Epidermal melanocyte (primary cell): ENCODE measurements around the gene SMARCAL1.

Source experiments
- DNase-seq: peaks from one replicate; pipeline ENCODE4 v3.0.0; 2011; ENCODE audit warnings: low spot score; ENCODE audit not compliant: insufficient read length

SMARCAL1 gene

DNA sequence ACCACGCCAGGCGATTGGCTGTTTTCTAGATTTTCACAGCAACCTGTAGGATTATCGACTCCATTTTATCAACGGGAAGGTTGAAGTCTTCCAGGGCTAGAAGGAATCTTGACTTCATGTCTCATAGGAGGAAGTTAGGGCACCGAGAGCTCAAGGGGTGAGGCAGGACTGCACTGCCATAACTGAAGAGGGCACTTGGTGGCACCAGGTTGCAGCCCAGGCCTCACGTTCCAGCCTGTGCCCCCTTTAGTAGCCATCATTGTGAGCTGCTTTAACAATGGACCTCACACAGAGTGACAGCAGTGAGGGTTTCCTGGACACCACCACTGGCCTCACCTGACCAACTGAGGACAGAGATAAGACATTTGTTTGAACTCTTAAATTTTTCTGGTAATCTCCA lies 63.5 kb downstream of the SMARCAL1 start:
- DNase-seq = no peak

DNA sequence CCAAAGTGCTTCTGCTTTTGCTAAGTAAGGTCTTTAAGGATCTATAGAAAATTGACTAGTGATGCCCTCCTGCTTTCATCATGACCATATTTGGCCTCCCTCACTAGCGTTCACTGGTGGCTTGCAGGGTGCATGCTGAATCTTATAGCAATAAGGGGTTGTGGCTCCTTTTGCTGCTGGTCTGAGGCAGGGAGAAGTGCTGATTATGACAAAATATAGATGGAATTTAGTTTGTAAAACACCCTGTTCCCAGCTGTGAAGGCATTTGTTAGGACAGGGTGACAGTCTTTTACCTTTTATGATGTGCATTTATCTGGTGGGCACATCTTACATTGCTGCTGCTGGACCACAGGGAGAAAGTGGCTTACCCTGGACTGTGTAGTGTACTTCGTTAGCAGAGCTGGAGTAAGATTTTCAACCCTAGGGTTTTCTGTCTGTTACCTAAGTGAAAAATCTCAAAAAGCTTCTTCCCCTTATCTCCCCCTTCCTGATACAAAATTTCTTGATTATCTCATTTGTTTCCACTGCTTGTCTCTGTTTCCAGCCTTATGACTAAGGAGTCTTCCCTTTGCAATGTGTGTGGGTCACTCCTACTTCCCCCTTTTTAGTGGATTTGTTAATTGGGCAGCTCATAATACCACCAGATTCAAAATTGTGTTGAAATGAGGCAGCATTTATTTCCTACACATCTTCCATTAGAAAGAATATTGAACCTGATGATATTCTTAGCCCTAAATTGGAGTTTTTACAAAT lies 65.2 kb downstream of the SMARCAL1 start:
- DNase-seq = no peak

DNA sequence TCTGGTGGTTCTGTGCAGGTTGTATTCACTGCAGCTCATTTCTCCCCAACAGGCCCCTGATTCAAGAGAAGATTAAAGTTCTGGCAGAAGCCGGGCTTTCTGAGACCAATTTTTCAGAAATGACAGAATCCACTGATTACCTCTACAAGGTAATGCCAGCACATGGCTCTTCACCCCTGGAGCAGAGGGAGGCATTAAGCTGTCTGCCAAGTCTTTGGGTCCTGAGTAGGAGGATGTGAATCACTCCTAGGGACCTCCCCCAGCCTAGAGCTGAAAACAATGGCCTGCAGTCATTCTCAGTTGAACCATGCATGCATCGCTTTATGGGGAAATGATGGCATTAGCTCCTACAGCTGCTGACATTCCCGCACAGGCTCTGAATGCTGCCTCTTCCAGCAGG lies 65.9 kb downstream of the SMARCAL1 start:
- no peak for DNase-seq

DNA sequence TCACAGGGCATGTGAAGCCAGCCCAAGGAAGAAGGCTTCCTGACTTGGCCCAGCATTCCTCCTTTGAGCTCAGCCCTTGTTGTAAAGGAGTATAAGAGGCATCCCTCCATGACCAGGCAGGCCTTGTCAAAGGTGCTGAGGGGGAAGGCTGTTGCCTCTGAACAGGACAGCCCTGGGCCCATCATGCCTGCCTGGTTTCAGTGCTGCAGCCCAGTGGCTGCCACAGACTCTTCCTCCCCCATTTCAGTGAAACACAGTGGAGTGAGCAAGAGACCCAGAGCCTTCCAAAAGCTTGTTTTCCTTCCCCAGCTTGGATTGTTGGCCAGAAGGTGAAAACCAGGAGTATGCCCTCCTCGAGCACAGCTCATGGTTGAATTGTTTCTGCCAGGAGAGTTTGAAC lies 66.5 kb downstream of the SMARCAL1 start:
- DNase-seq = no peak

DNA sequence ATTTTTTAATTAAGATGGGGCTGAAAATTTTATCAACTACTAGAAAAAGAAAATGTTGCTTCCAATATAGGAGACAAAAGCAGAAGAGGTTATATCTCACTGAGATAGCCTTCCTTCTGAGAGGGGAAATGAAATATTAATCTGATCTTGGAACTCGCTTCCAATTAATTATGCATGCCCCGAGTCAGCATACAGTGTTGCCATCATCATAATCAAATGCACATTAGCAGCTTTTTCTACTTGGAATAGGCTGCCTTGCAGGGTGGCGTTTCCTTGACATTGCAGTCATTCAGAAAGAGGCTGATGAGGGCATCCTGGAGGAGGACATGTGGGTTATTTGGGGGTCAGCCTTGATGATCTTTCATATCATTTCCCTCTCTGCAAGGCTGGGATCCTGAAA lies 67.9 kb downstream of the SMARCAL1 start:
- DNase-seq = no peak

DNA sequence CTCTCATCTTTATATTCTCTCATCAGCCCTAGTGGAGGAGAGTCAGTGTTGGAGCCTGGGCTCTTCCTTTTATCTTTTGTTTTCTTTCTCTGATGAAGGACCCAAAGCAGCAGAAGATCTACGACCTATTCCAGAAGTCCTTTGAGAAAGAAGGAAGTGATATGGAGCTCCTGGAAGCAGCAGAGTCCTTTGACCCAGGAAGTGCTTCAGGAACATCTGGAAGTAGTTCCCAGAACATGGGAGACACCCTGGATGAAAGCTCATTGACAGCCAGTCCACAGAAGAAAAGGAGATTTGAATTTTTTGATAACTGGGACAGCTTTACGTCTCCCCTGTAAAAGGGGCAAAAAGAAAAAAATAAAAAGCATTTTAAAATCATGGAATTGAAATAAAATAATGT lies 70.4 kb downstream of the SMARCAL1 start:
- DNase-seq = no peak

DNA sequence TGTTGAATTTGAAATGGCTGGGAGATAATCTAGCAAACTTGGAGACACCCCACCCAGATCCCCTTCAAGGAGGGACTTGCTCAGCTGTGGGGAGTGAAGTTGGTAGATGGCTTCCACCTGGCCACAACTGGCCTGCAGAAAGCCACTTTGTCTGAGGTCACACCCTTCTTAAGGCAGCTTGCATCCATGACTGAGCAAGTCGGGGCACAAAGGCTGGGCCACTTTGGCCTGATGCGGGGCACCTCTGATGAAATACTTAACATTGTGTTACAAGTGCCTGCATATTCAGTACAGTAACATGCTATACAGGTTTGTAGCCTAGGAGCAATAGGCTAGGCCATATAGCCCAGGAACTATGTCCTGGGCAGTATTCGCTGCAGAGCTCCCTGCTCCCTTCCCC lies 73.0 kb downstream of the SMARCAL1 start:
- no peak for DNase-seq

DNA sequence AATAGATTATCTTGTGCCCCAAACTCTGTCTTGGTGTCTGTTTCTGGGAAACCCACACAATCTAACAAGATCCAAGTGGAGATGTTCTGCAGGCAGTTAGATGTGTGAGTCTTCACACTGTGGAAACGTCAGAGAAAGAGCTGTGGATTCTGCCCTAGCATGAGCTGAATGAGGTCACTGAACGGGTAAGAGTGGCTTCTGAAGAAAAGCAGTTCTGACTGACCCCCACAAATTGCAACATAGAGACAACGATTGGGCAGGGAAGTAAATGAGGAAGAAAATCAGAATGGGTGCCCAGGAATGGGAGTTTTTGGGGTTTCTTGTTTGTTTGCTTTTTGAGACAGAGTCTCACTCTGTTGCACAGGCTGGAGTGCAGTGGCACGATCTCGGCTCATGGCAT lies 73.5 kb downstream of the SMARCAL1 start:
- no peak for DNase-seq

DNA sequence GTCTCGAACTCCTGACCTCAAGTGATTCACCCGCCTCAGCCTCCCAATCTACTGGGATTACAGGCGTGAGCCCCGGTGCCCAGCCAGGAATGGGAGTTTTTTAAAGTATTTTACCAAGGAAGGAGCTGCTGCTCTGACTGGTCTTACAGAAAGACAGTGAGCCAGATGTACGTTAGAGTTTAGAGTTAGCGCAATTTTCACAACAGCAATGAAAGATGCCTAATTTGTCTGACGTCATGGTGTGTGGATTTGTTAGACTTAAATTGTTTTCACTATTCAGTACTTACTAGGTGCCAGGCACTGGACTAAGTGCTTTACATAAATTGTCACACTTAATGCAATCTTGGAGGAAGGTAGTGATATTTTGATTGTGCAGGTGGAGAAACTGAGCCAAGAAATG lies 74.0 kb downstream of the SMARCAL1 start:
- no peak for DNase-seq

DNA sequence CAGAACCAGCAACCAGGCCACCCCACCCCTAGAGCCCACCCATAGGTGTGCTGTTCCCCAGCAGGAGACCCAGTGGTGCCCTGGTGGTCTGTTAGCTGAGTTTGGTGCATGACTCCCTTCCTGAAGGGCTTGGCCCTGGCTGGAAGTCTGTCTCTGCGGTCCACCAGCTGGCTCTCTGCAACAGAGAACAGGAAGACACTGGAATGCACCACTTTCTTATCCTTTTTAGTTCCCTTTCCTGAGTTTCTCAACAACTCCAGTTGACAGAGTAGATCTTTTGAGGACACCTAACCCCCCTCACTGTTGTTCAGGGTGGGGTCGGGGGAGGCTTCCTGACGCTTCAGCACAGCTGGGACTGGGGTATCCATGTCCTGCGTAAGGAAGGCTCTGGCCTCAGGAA lies 74.4 kb downstream of the SMARCAL1 start:
- no peak for DNase-seq

DNA sequence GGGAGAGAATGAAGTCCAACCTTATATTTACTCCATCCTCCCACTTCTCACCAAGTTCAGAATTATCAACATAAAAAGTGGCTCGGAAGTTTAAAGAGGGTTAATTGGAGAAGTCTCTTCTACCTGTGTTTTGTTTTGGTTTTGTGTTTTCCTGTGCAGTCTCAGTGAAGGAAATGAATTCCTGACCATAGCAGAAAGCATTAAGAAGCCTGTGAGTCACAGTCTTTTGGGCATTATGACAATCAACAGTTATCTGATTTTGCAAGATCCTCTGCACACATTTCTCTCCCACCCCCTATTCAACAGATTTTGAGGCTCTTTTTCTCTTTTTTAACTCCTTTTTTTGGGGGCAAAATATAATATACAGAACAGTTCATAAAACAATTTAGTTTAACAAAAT lies 77.8 kb downstream of the SMARCAL1 start:
- no peak for DNase-seq

DNA sequence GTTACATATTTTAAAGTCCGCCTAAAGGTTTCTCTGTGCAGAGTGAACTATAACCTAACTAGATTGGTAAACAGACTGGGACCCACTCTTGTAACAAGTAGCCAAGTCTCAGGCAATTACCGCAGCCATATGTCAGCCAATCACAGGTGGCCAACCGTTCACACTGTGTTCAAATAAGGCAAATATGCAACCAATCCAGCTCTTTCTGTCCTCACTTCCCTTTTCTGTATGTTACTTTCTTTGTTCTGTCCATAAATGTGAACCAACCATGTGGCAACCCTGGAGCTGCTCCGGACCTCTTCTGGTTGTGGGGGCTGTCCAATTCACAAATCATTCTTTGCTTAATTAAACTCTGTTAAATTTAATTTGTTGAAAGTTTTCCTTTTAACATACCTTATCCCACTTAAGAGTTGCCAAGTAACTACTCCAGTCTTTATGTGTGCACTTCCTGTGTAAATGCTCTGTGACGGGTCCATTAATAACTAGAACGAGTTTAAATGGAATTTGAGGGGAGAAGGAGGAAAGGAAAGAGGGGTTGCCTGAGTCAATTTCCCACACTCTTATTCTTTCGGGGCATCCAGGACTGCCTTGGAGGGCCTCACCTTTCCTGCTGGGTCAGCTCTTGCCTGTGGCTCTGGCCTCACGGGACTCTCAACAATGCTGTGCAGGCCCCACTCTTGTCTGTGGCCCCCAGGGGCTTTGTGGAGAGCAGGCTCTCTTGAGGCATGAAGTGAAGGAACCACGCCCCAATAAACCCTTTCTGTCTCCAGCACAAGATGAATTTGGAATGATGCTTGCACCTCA lies 79.7 kb downstream of the SMARCAL1 start:
- no peak for DNase-seq

DNA sequence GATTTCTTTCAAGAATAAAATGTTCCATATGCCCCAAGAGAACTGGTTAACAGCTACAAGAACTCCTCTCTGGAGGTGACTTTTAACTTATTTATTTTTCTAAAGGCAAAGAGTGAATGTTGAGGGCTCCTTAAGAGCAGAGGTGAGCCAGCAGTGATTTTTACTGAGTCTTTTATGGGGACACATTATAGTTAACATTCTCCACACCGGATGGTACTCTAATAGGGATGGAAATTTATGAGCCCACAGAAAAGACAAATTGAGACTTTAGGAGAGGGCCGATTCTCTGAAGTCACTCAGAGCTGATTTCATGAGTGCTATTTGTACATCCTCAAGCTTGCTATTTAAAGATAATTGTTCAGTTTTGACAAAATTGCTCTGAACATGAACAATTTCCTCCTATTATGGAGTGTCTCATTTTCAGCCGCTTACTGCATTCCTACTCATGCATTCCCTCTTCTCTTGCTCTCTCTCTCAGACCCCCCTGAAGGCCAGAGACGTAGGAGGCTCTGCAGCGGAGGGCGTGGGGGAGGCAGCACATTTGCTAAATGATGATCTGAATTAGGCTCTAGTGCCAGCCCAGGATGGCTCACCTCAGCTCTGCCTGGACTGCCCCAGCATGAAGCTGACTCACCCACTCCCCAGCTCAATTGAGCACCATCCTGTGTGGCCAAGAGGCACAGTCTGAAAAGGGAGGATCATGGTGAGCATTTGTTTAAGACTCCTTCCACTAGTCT lies 80.5 kb downstream of the SMARCAL1 start:
- no peak for DNase-seq

DNA sequence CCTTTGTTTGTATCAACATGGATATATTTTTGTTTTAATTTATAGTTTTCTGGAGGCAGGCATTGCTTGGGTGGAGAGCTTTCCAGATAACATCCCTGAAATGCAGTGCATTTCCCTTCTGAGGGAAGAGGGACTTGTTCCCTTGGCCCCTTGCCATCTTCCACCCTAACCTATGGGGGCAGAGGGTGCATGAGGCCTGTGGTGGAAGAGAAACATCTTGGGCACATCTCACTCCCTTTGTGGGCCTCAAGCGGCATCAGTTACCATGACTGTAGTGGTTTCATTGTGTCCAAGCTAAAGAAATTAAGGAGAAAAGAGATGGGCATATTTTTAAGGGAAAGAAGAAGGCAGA lies 81.0 kb downstream of the SMARCAL1 start:
- DNase-seq = no peak

DNA sequence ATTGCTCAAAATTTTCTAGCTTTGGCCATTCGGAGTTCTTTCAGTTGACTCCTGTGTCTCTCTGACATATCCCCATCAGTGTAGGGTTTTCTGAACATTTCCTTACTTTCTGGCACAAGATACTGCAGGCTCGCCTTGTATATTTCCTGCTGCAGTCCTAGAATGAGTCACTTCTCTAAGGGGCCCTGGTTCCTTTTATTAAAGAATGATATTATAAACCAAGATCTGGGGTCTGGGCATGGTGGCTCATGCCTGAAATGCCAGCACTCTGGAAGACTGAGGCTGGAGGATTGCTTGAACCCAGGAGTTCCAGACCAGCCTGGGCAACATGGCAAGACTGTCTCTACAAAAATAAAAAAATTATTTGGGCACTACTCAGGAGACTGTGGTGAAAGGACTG lies 83.4 kb downstream of the SMARCAL1 start:
- no peak for DNase-seq

DNA sequence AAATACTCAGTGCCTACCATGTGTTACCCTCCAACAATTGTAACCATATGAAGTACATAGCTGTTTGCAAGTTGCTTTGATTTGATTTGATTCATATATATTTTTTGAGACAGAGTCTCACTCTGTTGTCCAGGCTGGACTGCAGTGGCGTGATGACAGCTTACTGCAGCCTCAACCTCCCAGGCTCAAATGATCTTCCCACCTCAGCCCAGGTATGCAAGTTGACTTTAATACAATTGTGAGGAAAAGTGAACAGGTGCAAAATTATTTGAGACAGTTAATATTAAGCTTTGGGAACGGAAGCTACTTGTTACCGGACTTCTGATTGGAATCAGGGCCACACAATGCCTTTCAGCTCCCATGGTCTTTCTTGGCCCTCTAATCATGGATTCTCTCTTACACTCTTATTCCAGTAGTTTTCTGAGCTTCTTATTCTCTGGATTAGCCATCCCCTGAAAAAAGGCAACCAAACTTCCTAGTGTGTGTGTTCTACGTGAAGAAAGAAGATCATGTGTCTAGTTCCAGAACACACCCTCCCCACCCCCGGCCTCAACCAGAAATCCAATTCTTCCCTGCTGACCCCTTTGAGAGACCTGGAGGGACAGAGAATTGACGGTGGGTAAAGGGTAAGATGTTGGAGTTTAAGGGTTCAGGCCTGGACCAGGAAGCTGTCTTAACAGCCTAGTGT lies 85.2 kb downstream of the SMARCAL1 start:
- DNase-seq = no peak

DNA sequence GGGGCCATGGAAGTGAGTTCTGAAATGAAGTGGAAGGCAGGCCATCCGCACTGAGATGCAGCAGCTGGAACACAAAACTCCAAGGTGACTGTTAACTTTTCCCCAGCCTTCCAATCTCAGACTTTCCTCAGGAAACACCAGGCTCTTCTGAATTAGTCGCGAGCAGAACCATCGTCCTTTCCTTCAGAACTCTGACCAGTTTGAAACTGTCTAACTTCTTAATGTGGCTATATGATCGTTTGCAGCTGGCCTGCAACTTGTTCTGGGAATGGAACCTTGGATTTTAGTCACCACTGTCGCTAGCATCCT lies 85.7 kb downstream of the SMARCAL1 start:
- no peak for DNase-seq

DNA sequence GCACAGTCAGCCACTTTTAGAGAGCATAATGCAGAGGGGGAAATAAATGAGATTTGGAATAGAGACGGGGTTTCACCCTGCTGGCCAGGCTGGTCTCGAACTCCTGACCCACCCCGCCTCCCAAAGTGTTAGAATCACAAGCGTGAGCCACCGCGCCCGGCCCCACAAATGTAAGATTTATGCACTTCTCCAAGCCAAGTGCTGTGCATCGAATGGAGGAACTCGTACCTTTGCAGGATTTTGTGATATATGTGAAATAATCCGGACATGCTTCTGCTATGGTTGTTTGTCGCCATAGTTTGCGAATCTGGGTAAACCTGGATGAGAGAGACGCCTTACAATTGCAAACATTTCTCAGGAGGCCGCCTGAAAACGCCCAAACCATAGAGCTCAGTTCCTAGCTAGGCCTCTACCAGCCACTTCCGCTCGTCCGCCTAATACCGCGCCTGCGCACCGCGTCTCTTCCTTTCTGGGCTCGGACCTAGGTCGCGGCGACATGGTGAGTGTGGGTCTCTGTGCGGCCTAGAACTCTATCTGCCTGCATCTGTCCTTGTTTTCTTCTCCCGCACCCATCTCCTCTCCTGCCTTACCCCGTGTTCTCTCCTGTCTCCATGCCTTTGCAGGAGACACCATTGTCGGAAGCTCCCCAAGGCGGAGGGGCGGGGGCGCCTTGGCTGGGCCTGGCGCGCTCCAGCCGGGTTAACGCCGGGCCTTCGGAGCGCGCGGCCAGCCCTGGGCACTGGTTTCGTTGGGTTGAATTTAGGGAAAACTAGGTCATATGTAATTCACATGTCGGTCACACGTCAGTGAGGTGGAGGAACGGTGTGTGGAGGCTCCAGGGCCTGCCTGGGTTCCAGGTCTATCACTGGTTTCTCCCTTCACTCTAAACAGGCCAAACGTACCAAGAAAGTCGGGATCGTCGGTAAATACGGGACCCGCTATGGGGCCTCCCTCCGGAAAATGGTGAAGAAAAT lies 86.4 kb downstream of the SMARCAL1 start, which contains the start of gene RPL37A:
TSS of gene RPL37A (plus strand) at position 466 of the 974 bp plus-strand sequence. CDS start at position 497, 31 bp downstream.
- peak; percentile 88 for DNase-seq

DNA sequence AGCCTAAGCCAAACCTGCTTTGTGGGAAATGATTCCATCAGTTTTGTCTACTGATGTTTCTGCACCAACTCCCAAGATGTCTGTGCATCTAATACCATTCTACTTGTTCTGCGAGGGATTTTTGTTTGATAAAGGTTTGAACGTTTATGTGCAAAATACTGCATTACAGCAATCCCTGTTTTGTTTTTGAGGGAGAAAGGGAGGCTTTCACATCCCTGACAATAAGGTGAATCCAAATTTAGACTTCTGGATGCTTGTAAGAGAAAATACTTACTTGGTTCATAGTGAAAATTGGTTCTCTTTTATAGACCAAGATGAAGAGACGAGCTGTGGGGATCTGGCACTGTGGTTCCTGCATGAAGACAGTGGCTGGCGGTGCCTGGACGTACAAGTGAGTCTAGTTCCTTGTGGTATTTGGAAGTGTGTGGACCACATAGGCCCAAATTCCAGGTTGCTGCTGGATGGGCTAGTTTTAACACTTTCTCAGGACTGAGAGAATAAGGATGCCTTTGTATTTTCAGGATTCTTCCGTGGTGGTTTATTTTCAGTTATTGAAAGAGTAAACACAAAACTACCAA lies 87.4 kb downstream of the SMARCAL1 start:
- DNase-seq = no peak

DNA sequence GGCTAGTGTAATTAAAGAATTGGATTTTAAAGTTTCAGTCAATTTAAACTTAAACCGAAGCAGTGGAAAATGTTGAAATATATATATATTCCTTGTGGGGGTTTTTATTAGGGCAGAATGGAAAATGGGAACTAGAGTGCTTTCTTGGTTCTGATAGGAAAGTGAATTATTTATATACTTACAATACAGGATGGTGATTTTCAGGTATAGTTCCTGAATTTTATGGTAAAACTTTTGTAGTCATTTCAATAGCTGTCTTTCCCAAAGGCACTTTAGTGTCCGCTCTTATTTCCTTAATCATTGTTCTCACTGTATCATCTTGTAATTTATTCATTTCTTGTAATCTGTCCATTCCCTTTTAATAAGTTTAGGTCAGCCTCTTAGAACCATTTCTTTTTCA lies 88.3 kb downstream of the SMARCAL1 start:
- DNase-seq = no peak
